NT2/D1 (cell line): ENCODE measurements around the gene ANTKMT.

Source experiments
- DNase-seq: peaks from one replicate; pipeline ENCODE4 v3.0.0-alpha.2; 2011; ENCODE audit warnings: low read depth, low spot score
- H3K27me3 ChIP-seq: 2 replicates; pipeline ENCODE4 v1.6.0; 2011; ENCODE audit warnings: mild to moderate bottlenecking; ENCODE audit not compliant: insufficient read length, insufficient read depth
- H3K36me3 ChIP-seq: 2 replicates; pipeline ENCODE4 v1.6.1; 2011; ENCODE audit warnings: mild to moderate bottlenecking, low read length, mixed read lengths; ENCODE audit not compliant: insufficient read depth, insufficient read length
- H3K4me1 ChIP-seq: 2 replicates; pipeline ENCODE4 v1.5.1; 2011; ENCODE audit not compliant: insufficient read depth, insufficient read length
- H3K4me3 ChIP-seq: 2 replicates; pipeline ENCODE4 v1.5.1; 2011; ENCODE audit warnings: low read depth; ENCODE audit not compliant: insufficient read length
- H3K9ac ChIP-seq: 2 replicates; pipeline ENCODE4 v1.6.0; 2011; ENCODE audit warnings: low read depth; ENCODE audit not compliant: insufficient read length
- H3K9me3 ChIP-seq: 2 replicates; pipeline ENCODE4 v1.5.1; 2011; ENCODE audit warnings: mild to moderate bottlenecking, low read length; ENCODE audit not compliant: insufficient read depth
- SUZ12 ChIP-seq: IDR thresholded peaks from 2 replicates; pipeline ENCODE4 v1.6.1; 2011; ENCODE audit not compliant: insufficient read length, insufficient read depth; ENCODE audit errors: extremely low read depth
- YY1 ChIP-seq: IDR thresholded peaks from 2 replicates; pipeline ENCODE4 v1.6.1; 2011; ENCODE audit not compliant: insufficient read length, insufficient read depth
- ZNF274 ChIP-seq: IDR thresholded peaks from 2 replicates; pipeline ENCODE4 v1.6.1; 2011; ENCODE audit warnings: mild to moderate bottlenecking, low read depth, low read length

ANTKMT gene

GRCh38 chr16:704552-705380 is 16.2 kb upstream of the ANTKMT start:
- no peak for DNase-seq
- H3K4me1 ChIP-seq: peaks cover 23% of the 10 kb centered on the region
- H3K9me3 ChIP-seq: no peaks in the 10 kb centered on the region
- TF ChIP-seq ZNF274 (no peak), SUZ12 (no peak), YY1 (no peak)
- H3K36me3 ChIP-seq: no peaks in the 10 kb centered on the region
- H3K9ac ChIP-seq: peak overlapping the region; percentile 56
- peaks cover 97% of the 10 kb centered on the region for H3K27me3 ChIP-seq
- H3K4me3 ChIP-seq: peak overlapping the region; percentile 24

DNA sequence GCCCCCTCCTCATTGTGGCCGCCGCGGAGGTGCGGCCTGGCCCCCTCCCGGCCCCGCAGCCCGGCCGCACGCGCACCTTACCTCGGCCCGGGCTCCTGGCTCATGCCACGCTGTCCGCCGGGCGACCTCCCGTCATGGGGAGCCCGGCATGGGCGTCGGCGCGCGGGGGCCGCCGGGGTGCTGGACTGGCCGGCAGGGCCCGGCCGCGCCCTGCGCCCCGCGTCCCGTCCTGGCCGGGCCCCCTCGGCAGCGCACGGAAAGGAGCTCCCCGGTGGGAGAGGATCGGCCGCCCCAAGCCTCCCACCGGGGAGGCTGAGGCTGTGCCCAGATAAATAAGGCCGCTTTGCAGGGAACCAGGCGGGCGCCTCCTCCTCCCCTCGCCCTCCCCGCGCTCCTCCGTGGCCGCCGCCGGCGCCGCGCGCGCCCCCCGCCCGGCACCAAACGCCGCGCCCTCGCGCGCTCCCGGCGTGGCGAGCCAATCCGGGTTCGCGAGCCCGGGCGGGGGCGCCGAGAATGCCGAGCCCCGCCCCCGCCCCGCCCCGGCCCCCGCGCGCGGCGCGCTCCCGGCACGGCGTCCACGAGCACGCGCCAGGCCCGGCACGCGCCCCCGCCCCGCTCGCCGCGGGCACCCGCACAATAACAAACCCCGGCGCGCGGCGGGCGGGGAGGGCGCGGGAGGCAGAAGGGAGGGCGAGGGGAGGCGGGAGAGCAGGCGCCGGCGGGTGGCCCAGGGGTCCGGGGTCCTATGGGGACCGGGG is 15.3 kb upstream of the ANTKMT start, which contains the start of gene FBXL16:
Gene FBXL16 (minus strand): TSS at position 371 of the 758 bp plus-strand sequence. CDS start 8,396 bp downstream, outside the sequence.
- TF ChIP-seq YY1 (no peak), ZNF274 (no peak), SUZ12 (no peak)

GRCh38 chr16:706189-707061 is 14.5 kb upstream of the ANTKMT start:
- H3K36me3 ChIP-seq: no peaks in the 10 kb centered on the region
- no peak for DNase-seq
- H3K9me3 ChIP-seq: no peaks in the 10 kb centered on the region
- peaks cover 35% of the 10 kb centered on the region for H3K4me1 ChIP-seq
- H3K9ac ChIP-seq: peak overlapping the region; percentile 56
- H3K4me3 ChIP-seq: peak overlapping the region; percentile 24
- TF ChIP-seq SUZ12: peak; percentile 41
- TF ChIP-seq ZNF274: no peak
- H3K27me3 ChIP-seq: peaks cover 97% of the 10 kb centered on the region

More for the DNA sequence above, 15.3 kb upstream of the ANTKMT start, which contains the start of gene FBXL16:
- H3K27me3 ChIP-seq: peaks cover 97% of the 10 kb centered on the region
- peak within 1 kb of the TSS; percentile 50 for H3K4me3 ChIP-seq
- H3K4me1 ChIP-seq: peaks cover 32% of the 10 kb centered on the region
- peak within 1 kb of the TSS; percentile 70 for H3K9ac ChIP-seq
- no peaks in the 10 kb centered on the region for H3K9me3 ChIP-seq
- no peak for DNase-seq
- H3K36me3 ChIP-seq: no peaks in the 10 kb centered on the region

GRCh38 chr16:707062-707538 is 13.8 kb upstream of the ANTKMT start:
- no peak for TF ChIP-seq YY1
- TF ChIP-seq SUZ12: no peak
- no peak for TF ChIP-seq ZNF274
- no peaks in the 10 kb centered on the region for H3K9me3 ChIP-seq
- no peaks in the 10 kb centered on the region for H3K36me3 ChIP-seq
- H3K9ac ChIP-seq: no peak overlapping the region
- H3K4me1 ChIP-seq: peaks cover 32% of the 10 kb centered on the region
- H3K27me3 ChIP-seq: peaks cover 93% of the 10 kb centered on the region
- DNase-seq: no peak
- H3K4me3 ChIP-seq: no peak overlapping the region

- Histone ChIP-seq H3K9me3 (no peaks in the 10 kb centered on the region), H3K9ac (no peak overlapping the region), H3K4me3 (no peak overlapping the region), H3K27me3 (peaks cover 84% of the 10 kb centered on the region), H3K36me3 (no peaks in the 10 kb centered on the region), H3K4me1 (peaks cover 30% of the 10 kb centered on the region)
- DNase-seq: no peak
- TF ChIP-seq SUZ12 (no peak), YY1 (no peak), ZNF274 (no peak)
These were observed 12.9 kb upstream of the ANTKMT start for GRCh38 chr16:708019-708418.

GRCh38 chr16:708959-709358 is 12.0 kb upstream of the ANTKMT start:
- H3K9ac ChIP-seq: no peak overlapping the region
- H3K27me3 ChIP-seq: peaks cover 74% of the 10 kb centered on the region
- H3K4me3 ChIP-seq: no peak overlapping the region
- peaks cover 34% of the 10 kb centered on the region for H3K4me1 ChIP-seq
- no peak for DNase-seq
- TF ChIP-seq SUZ12 (no peak), YY1 (no peak), ZNF274 (no peak)
- no peaks in the 10 kb centered on the region for H3K36me3 ChIP-seq
- H3K9me3 ChIP-seq: no peaks in the 10 kb centered on the region
